GM23338 (cell line): ENCODE data around the gene PARP2.

Source experiments
- CREB1 ChIP-seq: fragments of 250-450 bp; sonication (Bioruptor Pico); IDR thresholded peaks from 2 replicates; pipeline ENCODE4 v1.5.0; 2020; ENCODE audit warnings: low read depth, mild to moderate bottlenecking, moderate library complexity
- CTCF ChIP-seq, 2 experiments: fragments of 200-600 bp in 1 of 2; sonication (generic) in 1 of 2; conservative IDR thresholded peaks; 2 replicates each; pipeline versions ENCODE4 v1.5.1 to v1.6.1; 2016 to 2017; ENCODE audit warnings: antibody characterized with exemption in 2 of 2, low read depth in 2 of 2, mild to moderate bottlenecking in 2 of 2, moderate library complexity in 1 of 2
- EZH2 ChIP-seq: fragments of 200-600 bp; sonication (generic); IDR thresholded peaks from one replicate; pipeline ENCODE4 v1.8.0; 2017; ENCODE audit warnings: antibody characterized with exemption, mild to moderate bottlenecking, low read depth; ENCODE audit not compliant: unreplicated experiment
- EZH2phosphoT487 ChIP-seq: fragments of 200-600 bp; sonication (generic); IDR thresholded peaks from one replicate; pipeline ENCODE4 v1.8.1; 2018; ENCODE audit warnings: antibody characterized with exemption; ENCODE audit not compliant: unreplicated experiment
- POLR2AphosphoS5 ChIP-seq: IDR thresholded peaks from 2 replicates; pipeline ENCODE4 v1.6.1; 2016; ENCODE audit warnings: antibody characterized with exemption, low read depth
- REST ChIP-seq: IDR thresholded peaks from one replicate; pipeline ENCODE4 v1.6.1; 2018; ENCODE audit warnings: antibody characterized with exemption; ENCODE audit not compliant: unreplicated experiment
- ZNF331 ChIP-seq: fragments of 250-450 bp; sonication (Bioruptor Pico); IDR thresholded peaks from 2 replicates; pipeline ENCODE4 v1.5.0; 2020; ENCODE audit warnings: low read depth, mild to moderate bottlenecking, moderate library complexity

GRCh38 chr14:20391505-20391904 is 48.1 kb downstream of the PARP2 start:
- TF ChIP-seq CTCF (conservative IDR thresholded peaks at IDR 0.05; ENCODE audit: low read depth in 2 of 2) (no peak), EZH2 (no peak), POLR2AphosphoS5 (no peak), EZH2phosphoT487 (no peak), REST (no peak), CREB1 (no peak), ZNF331 (no peak)
